PC-3 (cell line): ENCODE measurements around the gene SP9. TPM values are rescaled to one million over a fixed set of nuclear protein-coding genes. Genes with fewer than 3 reads are reported as not detected.
"Not testable (repeated sequence)": the region's sequence is repeated elsewhere in the genome, so short reads cannot be mapped to it uniquely, and the experiment has no call there.

ENCODE experiments used
- ATAC-seq: fragments of 200-7000 bp; cut with Tn5 transposase; 2 replicates; pipeline ENCODE4 v1.9.1; 2020; ENCODE audit warnings: mild to moderate bottlenecking, moderate library complexity
- BruUV-seq: library from RNA; stranded (reverse); fragments of 400-500 nt; replicated peaks from 2 replicates; lab custom pipeline; 2021; lab: Mats Ljungman, UMichigan
- CTCF ChIA-PET: fragments of 300-600 bp; sonication (Branson Sonifier 250); formaldehyde crosslinking; loops from one replicate; lab custom pipeline; 2022; ENCODE audit warnings: antibody characterized with exemption; lab: Charles Lee
- POLR2A ChIA-PET: fragments of 300-600 bp; sonication (Branson Sonifier 250); formaldehyde crosslinking; loops from one replicate; lab custom pipeline; 2022; ENCODE audit warnings: antibody characterized with exemption; ENCODE audit not compliant: unreplicated experiment; lab: Charles Lee
- DNase-seq: peaks from one replicate; pipeline ENCODE4 v3.0.0-alpha.2; 2015
- H2AFZ ChIP-seq: fragments of 300-600 bp; sonication (generic); 2 replicates; pipeline ENCODE4 v1.6.0; 2016; ENCODE audit warnings: antibody characterized with exemption, low read length
- H3F3A ChIP-seq: fragments of 300-600 bp; sonication (generic); one replicate; pipeline ENCODE4 v1.6.0; 2017; ENCODE audit warnings: antibody characterized with exemption, low read length, control low read depth, mild to moderate bottlenecking; ENCODE audit not compliant: unreplicated experiment
- H3K27ac ChIP-seq: fragments of 300-600 bp; sonication (generic); 2 replicates; pipeline ENCODE4 v1.5.1; 2016; ENCODE audit warnings: mild to moderate bottlenecking, low read length
- H3K27me3 ChIP-seq: fragments of 300-600 bp; sonication (generic); 2 replicates; pipeline ENCODE4 v1.6.1; 2016; ENCODE audit warnings: low read length, mixed read lengths
- H3K36me3 ChIP-seq: fragments of 300-600 bp; sonication (generic); 2 replicates; pipeline ENCODE4 v1.6.1; 2016; ENCODE audit warnings: low read depth, mixed run types, low read length, mixed read lengths
- H3K4me1 ChIP-seq: fragments of 300-600 bp; sonication (generic); 2 replicates; pipeline ENCODE4 v1.5.1; 2016; ENCODE audit warnings: low read length; ENCODE audit not compliant: insufficient read depth
- H3K4me2 ChIP-seq: fragments of 300-600 bp; sonication (generic); 2 replicates; pipeline ENCODE4 v1.6.0; 2016; ENCODE audit warnings: low read length
- H3K4me3 ChIP-seq: fragments of 300-600 bp; sonication (generic); 2 replicates; pipeline ENCODE4 v1.5.1; 2016; ENCODE audit warnings: mild to moderate bottlenecking, low read length, mixed read lengths
- H3K79me2 ChIP-seq: fragments of 300-600 bp; sonication (generic); 2 replicates; pipeline ENCODE4 v1.6.1; 2017; ENCODE audit warnings: low read length, mixed read lengths
- H3K9ac ChIP-seq: fragments of 300-600 bp; sonication (generic); 2 replicates; pipeline ENCODE4 v1.6.0; 2016; ENCODE audit warnings: mild to moderate bottlenecking, low read length
- H3K9me2 ChIP-seq: fragments of 300-600 bp; sonication (generic); replicated peaks from 2 replicates; pipeline ENCODE4 v1.6.1; 2016; ENCODE audit warnings: mixed run types, low read length, mixed read lengths
- H3K9me3 ChIP-seq: fragments of 300-600 bp; sonication (generic); 2 replicates; pipeline ENCODE4 v1.6.1; 2016; ENCODE audit warnings: low read length, mixed read lengths
- H4K20me1 ChIP-seq: fragments of 300-600 bp; sonication (generic); 2 replicates; pipeline ENCODE4 v1.6.1; 2016; ENCODE audit warnings: low read length, mixed read lengths
- EZH2 ChIP-seq: fragments of 300-600 bp; sonication (generic); IDR thresholded peaks from one replicate; pipeline ENCODE4 v1.6.1; 2017; ENCODE audit warnings: antibody characterized with exemption, mild to moderate bottlenecking, low read length; ENCODE audit not compliant: unreplicated experiment
- EZH2phosphoT487 ChIP-seq: fragments of 300-600 bp; sonication (generic); IDR thresholded peaks from 2 replicates; pipeline ENCODE4 v1.6.1; 2018; ENCODE audit warnings: mild to moderate bottlenecking, antibody characterized with exemption, low read length, borderline replicate concordance
- intact Hi-C: fragments of 100-400 bp; cut with micrococcal nuclease; formaldehyde crosslinking; loops from 2 replicates; pipeline ENCODE4 v1.9.0; 2023
- total RNA-seq: library from RNA; depleted of rRNA; stranded (reverse); fragments of >200 nt; gene quantifications from 2 replicates; pipeline ENCODE4 v1.2.3, GENCODE V29; 2014
- TF ChIP-seq, protein P1 (sequence below): fragments of 300-600 bp; sonication (generic); conservative IDR thresholded peaks from 2 replicates; pipeline ENCODE4 v1.5.1; 2017; ENCODE audit warnings: antibody characterized with exemption, low read depth, mild to moderate bottlenecking, low read length

SP9 gene
- total RNA-seq, 1 experiment from 2014 or later: not detected

DNA sequence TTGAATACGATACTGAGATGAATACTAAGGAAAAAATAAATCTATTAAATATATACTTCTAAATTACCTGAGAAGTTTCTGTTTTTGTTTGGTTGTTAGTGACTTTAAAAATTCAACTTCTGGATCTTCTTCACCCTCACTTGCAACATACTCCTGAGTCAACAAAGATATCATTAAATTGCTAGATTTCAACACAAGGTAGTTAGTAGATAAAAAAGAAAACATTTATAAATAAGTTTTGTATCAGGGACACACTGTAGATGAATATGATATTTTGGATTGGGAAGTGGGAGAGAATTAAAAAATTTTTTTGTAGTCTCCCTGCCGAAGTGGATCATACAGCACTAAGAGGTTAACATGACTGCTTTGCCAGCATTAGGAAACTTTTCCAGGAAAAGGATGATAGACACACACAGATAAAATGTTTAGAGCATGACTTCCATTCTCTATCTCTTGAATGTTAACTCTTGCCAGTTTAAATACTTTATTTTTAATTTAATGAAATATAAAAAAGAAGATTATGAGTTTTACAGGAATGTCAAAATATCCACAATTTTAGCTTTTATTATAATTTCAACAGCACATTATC lies 15.9 kb downstream of the SP9 start:
- ATAC-seq: no peak
- CTCF ChIA-PET: interaction anchor here (1.0 kb wide), 1 partner anchor 10 kb away, joined by 5 read pairs; no protein-coding TSS in a partner anchor

DNA sequence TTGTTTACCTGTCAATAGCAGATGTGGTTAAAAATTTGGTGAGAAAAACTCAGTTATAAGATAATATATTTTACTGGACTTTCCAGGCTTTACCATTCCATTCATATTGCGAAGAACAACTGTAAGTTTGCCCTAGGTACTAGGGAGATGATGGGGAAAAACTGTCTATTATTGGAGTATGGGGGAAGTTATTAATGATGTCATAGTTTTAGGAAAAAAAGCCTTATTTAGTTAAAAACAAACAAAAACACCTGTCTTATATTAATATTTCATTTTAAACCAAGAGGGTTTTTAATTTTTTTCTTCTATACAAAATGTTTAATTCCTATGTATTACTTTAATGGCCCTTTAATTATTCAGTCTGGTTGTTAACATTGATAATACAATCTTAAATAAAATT lies 18.2 kb downstream of the SP9 start:
- no peaks in the 10 kb centered on the region for H3K27me3 ChIP-seq
- H3F3A ChIP-seq: no peaks in the 10 kb centered on the region
- ATAC-seq: no peak
- no TSS peak for BruUV-seq
- no peaks in the 10 kb centered on the region for H3K9me3 ChIP-seq
- H3K4me2 ChIP-seq: no peak overlapping the region
- no peak overlapping the region for H2AFZ ChIP-seq
- H3K9ac ChIP-seq: no peak overlapping the region
- H3K9me2 ChIP-seq: no peaks in the 10 kb centered on the region
- POLR2A ChIA-PET: no interaction called here
- no peaks in the 10 kb centered on the region for H3K79me2 ChIP-seq
- CTCF ChIA-PET: no interaction called here
- H3K4me1 ChIP-seq: no peaks in the 10 kb centered on the region
- peaks cover 6% of the 10 kb centered on the region; the same call in 1 of the 2 replicates for H3K36me3 ChIP-seq
- no peaks in the 10 kb centered on the region for H4K20me1 ChIP-seq
- no peak overlapping the region for H3K27ac ChIP-seq
- TF ChIP-seq EZH2phosphoT487 (no peak), EZH2 (no peak)
- TF ChIP-seq, protein P1, sequence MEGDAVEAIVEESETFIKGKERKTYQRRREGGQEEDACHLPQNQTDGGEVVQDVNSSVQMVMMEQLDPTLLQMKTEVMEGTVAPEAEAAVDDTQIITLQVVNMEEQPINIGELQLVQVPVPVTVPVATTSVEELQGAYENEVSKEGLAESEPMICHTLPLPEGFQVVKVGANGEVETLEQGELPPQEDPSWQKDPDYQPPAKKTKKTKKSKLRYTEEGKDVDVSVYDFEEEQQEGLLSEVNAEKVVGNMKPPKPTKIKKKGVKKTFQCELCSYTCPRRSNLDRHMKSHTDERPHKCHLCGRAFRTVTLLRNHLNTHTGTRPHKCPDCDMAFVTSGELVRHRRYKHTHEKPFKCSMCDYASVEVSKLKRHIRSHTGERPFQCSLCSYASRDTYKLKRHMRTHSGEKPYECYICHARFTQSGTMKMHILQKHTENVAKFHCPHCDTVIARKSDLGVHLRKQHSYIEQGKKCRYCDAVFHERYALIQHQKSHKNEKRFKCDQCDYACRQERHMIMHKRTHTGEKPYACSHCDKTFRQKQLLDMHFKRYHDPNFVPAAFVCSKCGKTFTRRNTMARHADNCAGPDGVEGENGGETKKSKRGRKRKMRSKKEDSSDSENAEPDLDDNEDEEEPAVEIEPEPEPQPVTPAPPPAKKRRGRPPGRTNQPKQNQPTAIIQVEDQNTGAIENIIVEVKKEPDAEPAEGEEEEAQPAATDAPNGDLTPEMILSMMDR: no peak
- no peak overlapping the region for H3K4me3 ChIP-seq
- intact Hi-C loops: no loop called here
- no peak for DNase-seq

More for the DNA sequence above, 15.9 kb downstream of the SP9 start:
- no peaks in the 10 kb centered on the region for H3F3A ChIP-seq
- no peaks in the 10 kb centered on the region for H3K27me3 ChIP-seq
- H3K27ac ChIP-seq: no peak overlapping the region
- BruUV-seq: no TSS peak
- no peak overlapping the region for H3K9ac ChIP-seq
- no peak overlapping the region for H2AFZ ChIP-seq
- H3K9me3 ChIP-seq: no peaks in the 10 kb centered on the region
- H3K4me3 ChIP-seq: no peak overlapping the region
- no peaks in the 10 kb centered on the region for H4K20me1 ChIP-seq
- TF ChIP-seq EZH2phosphoT487: no peak
- no peak for TF ChIP-seq EZH2
- TF ChIP-seq, protein P1: no peak
- intact Hi-C loops: no loop called here
- H3K79me2 ChIP-seq: no peaks in the 10 kb centered on the region
- H3K36me3 ChIP-seq: peaks cover 6% of the 10 kb centered on the region; the same call in 1 of the 2 replicates
- POLR2A ChIA-PET: no interaction called here
- H3K4me2 ChIP-seq: no peak overlapping the region
- 0 out of 2 replicates have a peak, but pooled peaks cover under 1% of the 10 kb centered on the region for H3K4me1 ChIP-seq
- no peaks in the 10 kb centered on the region for H3K9me2 ChIP-seq
- DNase-seq: no peak

DNA sequence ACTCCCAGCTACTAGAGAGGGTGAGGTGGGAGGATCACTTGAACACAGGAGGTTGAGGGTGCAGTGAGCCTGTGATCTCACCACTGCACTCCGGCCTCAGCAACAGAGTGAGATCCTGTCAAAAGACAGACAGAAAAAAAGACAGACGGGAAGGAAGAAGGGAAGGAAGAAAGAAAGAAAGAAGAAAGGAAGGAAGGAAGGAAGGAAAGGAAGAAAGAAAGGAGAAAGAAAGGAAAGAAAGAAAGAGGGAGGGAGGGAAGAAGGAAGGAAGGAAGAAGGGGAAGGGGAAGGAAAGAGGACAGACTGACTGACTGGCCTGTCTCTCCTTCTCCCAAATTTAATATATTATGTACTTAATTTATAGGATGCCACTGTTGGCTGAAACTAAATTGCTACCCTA lies 21.6 kb downstream of the SP9 start:
- Histone ChIP-seq H3K9ac (no peak overlapping the region), H3K4me1 (no peaks in the 10 kb centered on the region), H3K27ac (no peak overlapping the region), H3K27me3 (no peaks in the 10 kb centered on the region), H3K9me2 (no peaks in the 10 kb centered on the region), H2AFZ (no peak overlapping the region), H3K4me3 (no peak overlapping the region), H3K9me3 (no peaks in the 10 kb centered on the region), H3K36me3 (no peaks in the 10 kb centered on the region), H3F3A (no peaks in the 10 kb centered on the region), H3K79me2 (no peaks in the 10 kb centered on the region), H4K20me1 (no peaks in the 10 kb centered on the region), H3K4me2 (no peak overlapping the region)
- intact Hi-C loops: no loop called here
- DNase-seq (no peak), ATAC-seq (no peak)
- BruUV-seq: no TSS peak
- no peak for TF ChIP-seq EZH2phosphoT487
- TF ChIP-seq, protein P1: no peak
- TF ChIP-seq EZH2: no peak
- POLR2A ChIA-PET: no interaction called here
- CTCF ChIA-PET: no interaction called here

DNA sequence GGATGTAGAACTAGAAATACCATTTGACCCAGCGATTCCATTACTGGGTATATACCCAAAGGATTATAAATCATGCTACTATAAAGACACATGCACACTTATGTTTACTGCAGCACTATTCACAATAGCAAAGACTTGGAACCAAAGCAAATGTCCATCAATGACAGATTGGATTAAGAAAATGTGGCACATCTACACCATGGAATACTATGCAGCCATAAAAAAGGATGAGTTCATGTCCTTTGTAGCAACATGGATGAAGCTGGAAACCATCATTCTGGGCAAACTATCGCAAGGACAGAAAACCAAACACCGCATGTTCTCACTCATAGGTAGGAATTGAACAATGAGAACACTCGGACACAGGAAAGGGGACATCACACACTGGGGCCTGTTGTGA lies 24.9 kb downstream of the SP9 start:
- intact Hi-C loops, POLR2A ChIA-PET, H3K4me1 ChIP-seq, H3K27ac ChIP-seq, H3K27me3 ChIP-seq, CTCF ChIA-PET, H2AFZ ChIP-seq, H3K9me3 ChIP-seq, H3K9ac ChIP-seq, H3K36me3 ChIP-seq, DNase-seq, H3F3A ChIP-seq, ATAC-seq, BruUV-seq, H3K4me3 ChIP-seq, H4K20me1 ChIP-seq, H3K79me2 ChIP-seq, H3K9me2 ChIP-seq, H3K4me2 ChIP-seq: not testable (repeated sequence)
